WTC11 (cell line): Measurements from ENCODE around the gene COL25A1. TPM values are rescaled to one million over a fixed set of nuclear protein-coding genes. Genes with fewer than 3 reads are reported as not detected.

Source experiments
- ATAC-seq: fragments of 200-7000 bp; cut with Tn5 transposase; 2 replicates; pipeline ENCODE4 v1.10.0; 2021; ENCODE audit warnings: mild to moderate bottlenecking, moderate library complexity
- CTCF ChIA-PET: fragments of 300-600 bp; sonication (Branson Sonifier 250); formaldehyde crosslinking; loops from one replicate; lab custom pipeline; 2021; ENCODE audit warnings: antibody characterized with exemption; lab: Charles Lee
- POLR2A ChIA-PET: fragments of 350-600 bp; sonication (Branson Sonifier 250); formaldehyde crosslinking; loops from one replicate; lab custom pipeline; 2021; ENCODE audit warnings: antibody characterized with exemption; lab: Charles Lee
- DNase-seq: peaks from one replicate; pipeline ENCODE4 v3.0.0; 2021; ENCODE audit warnings: low spot score
- H3K27ac Mint-ChIP-seq: 2 replicates; pipeline ENCODE4 v1.8.0; 2021; ENCODE audit warnings: mixed read lengths
- H3K27me3 Mint-ChIP-seq: 2 replicates; pipeline ENCODE4 v1.8.0; 2021; ENCODE audit warnings: low read depth, mild to moderate bottlenecking, moderate library complexity, mixed read lengths
- H3K36me3 Mint-ChIP-seq: 2 replicates; pipeline ENCODE4 v1.8.0; 2021; ENCODE audit warnings: mixed read lengths
- H3K4me1 Mint-ChIP-seq: 2 replicates; pipeline ENCODE4 v1.8.0; 2022; ENCODE audit warnings: mixed read lengths
- H3K4me3 Mint-ChIP-seq: 2 replicates; pipeline ENCODE4 v1.8.0; 2021; ENCODE audit warnings: mild to moderate bottlenecking, moderate library complexity, mixed read lengths
- H3K9me3 Mint-ChIP-seq: 2 replicates; pipeline ENCODE4 v1.8.0; 2021; ENCODE audit warnings: mixed read lengths
- ATF6 ChIP-seq: sonication (generic); formaldehyde crosslinking; IDR thresholded peaks from 2 replicates; pipeline ENCODE4 v1.8.1; 2023; ENCODE audit warnings: mild to moderate bottlenecking, missing genetic modification reagents
- CREM ChIP-seq: sonication (generic); formaldehyde crosslinking; IDR thresholded peaks from 2 replicates; pipeline ENCODE4 v1.8.1; 2022; ENCODE audit warnings: mild to moderate bottlenecking, missing genetic modification reagents, moderate library complexity
- E2F1 ChIP-seq: sonication (generic); formaldehyde crosslinking; IDR thresholded peaks from 2 replicates; pipeline ENCODE4 v1.8.0; 2022; ENCODE audit warnings: mild to moderate bottlenecking, missing genetic modification reagents
- ELF4 ChIP-seq: sonication (generic); formaldehyde crosslinking; IDR thresholded peaks from 2 replicates; pipeline ENCODE4 v1.8.1; 2022; ENCODE audit warnings: low read depth, mild to moderate bottlenecking, moderate library complexity, missing genetic modification reagents
- ETV6 ChIP-seq: sonication (generic); formaldehyde crosslinking; IDR thresholded peaks from 2 replicates; pipeline ENCODE4 v1.8.1; 2022; ENCODE audit warnings: mild to moderate bottlenecking, missing genetic modification reagents
- GTF2I ChIP-seq: fragments of 250-450 bp; sonication (Bioruptor Pico); conservative IDR thresholded peaks from 2 replicates; pipeline ENCODE4 v1.4.0; 2021; ENCODE audit warnings: mild to moderate bottlenecking
- IRF1 ChIP-seq: sonication (generic); formaldehyde crosslinking; IDR thresholded peaks from 2 replicates; pipeline ENCODE4 v1.8.0; 2023; ENCODE audit warnings: missing genetic modification reagents
- JUN ChIP-seq: sonication (generic); formaldehyde crosslinking; IDR thresholded peaks from 2 replicates; pipeline ENCODE4 v1.8.0; 2023; ENCODE audit warnings: mild to moderate bottlenecking, missing genetic modification reagents
- MAX ChIP-seq: sonication (generic); formaldehyde crosslinking; IDR thresholded peaks from 2 replicates; pipeline ENCODE4 v1.8.0; 2022; ENCODE audit warnings: mild to moderate bottlenecking, missing genetic modification reagents
- MXD4 ChIP-seq: fragments of 250-450 bp; sonication (Bioruptor Pico); IDR thresholded peaks from 2 replicates; pipeline ENCODE4 v1.8.0; 2021; ENCODE audit warnings: mild to moderate bottlenecking, moderate library complexity, borderline replicate concordance
- MYBL2 ChIP-seq: sonication (generic); formaldehyde crosslinking; IDR thresholded peaks from 2 replicates; pipeline ENCODE4 v1.8.1; 2023; ENCODE audit warnings: mild to moderate bottlenecking, moderate library complexity, missing genetic modification reagents
- NFYB ChIP-seq: sonication (generic); formaldehyde crosslinking; conservative IDR thresholded peaks from 2 replicates; pipeline ENCODE4 v1.8.0; 2022; ENCODE audit warnings: low read depth, missing genetic modification reagents
- PREB ChIP-seq: sonication (generic); formaldehyde crosslinking; IDR thresholded peaks from 2 replicates; pipeline ENCODE4 v1.8.1; 2022; ENCODE audit warnings: mild to moderate bottlenecking, missing genetic modification reagents, moderate library complexity, borderline replicate concordance
- PRRX2 ChIP-seq: fragments of 250-450 bp; sonication (Bioruptor Pico); IDR thresholded peaks from 2 replicates; pipeline ENCODE4 v1.8.0; 2021; ENCODE audit warnings: mild to moderate bottlenecking
- RORB ChIP-seq: fragments of 250-450 bp; sonication (Bioruptor Pico); IDR thresholded peaks from 2 replicates; pipeline ENCODE4 v1.9.0; 2021; ENCODE audit warnings: mild to moderate bottlenecking
- STAT6 ChIP-seq: sonication (generic); formaldehyde crosslinking; conservative IDR thresholded peaks from 2 replicates; pipeline ENCODE4 v1.8.1; 2023; ENCODE audit warnings: mild to moderate bottlenecking, low read depth, missing genetic modification reagents, moderate library complexity
- TEAD4 ChIP-seq: sonication (generic); formaldehyde crosslinking; IDR thresholded peaks from 2 replicates; pipeline ENCODE4 v1.8.0; 2022; ENCODE audit warnings: mild to moderate bottlenecking, missing genetic modification reagents
- TP53 ChIP-seq: sonication (generic); formaldehyde crosslinking; IDR thresholded peaks from 2 replicates; pipeline ENCODE4 v1.8.1; 2023; ENCODE audit warnings: mild to moderate bottlenecking, missing genetic modification reagents
- USF2 ChIP-seq: sonication (generic); formaldehyde crosslinking; IDR thresholded peaks from 2 replicates; pipeline ENCODE4 v1.8.1; 2023; ENCODE audit warnings: mild to moderate bottlenecking, missing genetic modification reagents, moderate library complexity
- ZNF232 ChIP-seq: sonication (generic); formaldehyde crosslinking; IDR thresholded peaks from 2 replicates; pipeline ENCODE4 v1.8.0; 2022; ENCODE audit warnings: mild to moderate bottlenecking, missing genetic modification reagents
- ZNF281 ChIP-seq: sonication (generic); formaldehyde crosslinking; IDR thresholded peaks from 2 replicates; pipeline ENCODE4 v1.8.0; 2023; ENCODE audit warnings: mild to moderate bottlenecking, missing genetic modification reagents
- ZSCAN18 ChIP-seq: fragments of 250-450 bp; sonication (Bioruptor Pico); IDR thresholded peaks from 2 replicates; pipeline ENCODE4 v2.1.2; 2022; ENCODE audit warnings: mild to moderate bottlenecking, moderate library complexity
- total RNA-seq: library from RNA; stranded (reverse); gene quantifications from 3 replicates; pipeline ENCODE4 v1.2.3, GENCODE V29; 2021

The COL25A1 gene
- total RNA-seq, 1 experiment from 2014 or later = 6.6 TPM

- TF ChIP-seq MXD4 (CRISPR knock-in tag) = no peak
- no peak for TF ChIP-seq MAX (CRISPR knock-in tag)
- no peak for TF ChIP-seq PREB (CRISPR knock-in tag)
- no peak for TF ChIP-seq ETV6 (CRISPR knock-in tag)
- TF ChIP-seq ZNF232 (CRISPR knock-in tag) = no peak
- TF ChIP-seq USF2 (CRISPR knock-in tag) = no peak
- TF ChIP-seq RORB (CRISPR knock-in tag) = no peak
- no peak for TF ChIP-seq E2F1 (CRISPR knock-in tag)
- TF ChIP-seq, all 79 proteins: peak for 0
Measured at GRCh38 chr4:108850219-108850649, 452.2 kb downstream of the COL25A1 start (continued).

- Mint-ChIP-seq H3K27ac (peak overlapping the region; percentile 68), H3K36me3 (0 out of 2 replicates have a peak, but pooled peaks cover 3% of the 10 kb centered on the region), H3K9me3 (no peaks in the 10 kb centered on the region), H3K4me1 (peaks cover 23% of the 10 kb centered on the region), H3K4me3 (no peak overlapping the region), H3K27me3 (no peaks in the 10 kb centered on the region)
- ATAC-seq (no peak), DNase-seq (no peak)
- ChIA-PET CTCF (no interaction called here), POLR2A (interaction anchor here (0.5 kb wide), 1 partner anchor 63 kb away, joined by 3 read pairs; no protein-coding TSS in a partner anchor)
- TF ChIP-seq TP53 (CRISPR knock-in tag) (no peak), GTF2I (CRISPR knock-in tag) (no peak), CREM (CRISPR knock-in tag) (no peak), JUN (CRISPR knock-in tag) (no peak), ZNF281 (CRISPR knock-in tag) (no peak), MYBL2 (CRISPR knock-in tag) (no peak), TEAD4 (no peak), ELF4 (CRISPR knock-in tag) (no peak), STAT6 (CRISPR knock-in tag) (no peak), IRF1 (CRISPR knock-in tag) (no peak), ZSCAN18 (CRISPR knock-in tag) (no peak), NFYB (CRISPR knock-in tag) (no peak), ZNF232 (CRISPR knock-in tag) (no peak), ETV6 (CRISPR knock-in tag) (no peak), ATF6 (CRISPR knock-in tag) (no peak), PRRX2 (CRISPR knock-in tag) (no peak)
Measured at GRCh38 chr4:108849611-108850168, 452.8 kb downstream of the COL25A1 start.
